Fibroblast of mammary gland (primary cell): ENCODE measurements around the gene CHTOP.
"Not testable (repeated sequence)": the region's sequence is repeated elsewhere in the genome, so short reads cannot be mapped to it uniquely, and the experiment has no call there.

Source experiments
- DNase-seq: peaks from one replicate; pipeline ENCODE4 v3.0.0-alpha.2; 2010; ENCODE audit warnings: low read depth
- H3K4me3 ChIP-seq: 2 replicates; pipeline ENCODE4 v1.5.1; 2011; ENCODE audit warnings: low read depth, mild to moderate bottlenecking, low read length, moderate library complexity; ENCODE audit not compliant: control insufficient read depth
- TF ChIP-seq, protein P1 (sequence below): conservative IDR thresholded peaks from 2 replicates; pipeline ENCODE4 v1.5.1; 2011; ENCODE audit warnings: low read depth, low read length, inconsistent platforms; ENCODE audit not compliant: control insufficient read depth, insufficient read depth

Gene CHTOP, protein sequence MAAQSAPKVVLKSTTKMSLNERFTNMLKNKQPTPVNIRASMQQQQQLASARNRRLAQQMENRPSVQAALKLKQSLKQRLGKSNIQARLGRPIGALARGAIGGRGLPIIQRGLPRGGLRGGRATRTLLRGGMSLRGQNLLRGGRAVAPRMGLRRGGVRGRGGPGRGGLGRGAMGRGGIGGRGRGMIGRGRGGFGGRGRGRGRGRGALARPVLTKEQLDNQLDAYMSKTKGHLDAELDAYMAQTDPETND

DNA sequence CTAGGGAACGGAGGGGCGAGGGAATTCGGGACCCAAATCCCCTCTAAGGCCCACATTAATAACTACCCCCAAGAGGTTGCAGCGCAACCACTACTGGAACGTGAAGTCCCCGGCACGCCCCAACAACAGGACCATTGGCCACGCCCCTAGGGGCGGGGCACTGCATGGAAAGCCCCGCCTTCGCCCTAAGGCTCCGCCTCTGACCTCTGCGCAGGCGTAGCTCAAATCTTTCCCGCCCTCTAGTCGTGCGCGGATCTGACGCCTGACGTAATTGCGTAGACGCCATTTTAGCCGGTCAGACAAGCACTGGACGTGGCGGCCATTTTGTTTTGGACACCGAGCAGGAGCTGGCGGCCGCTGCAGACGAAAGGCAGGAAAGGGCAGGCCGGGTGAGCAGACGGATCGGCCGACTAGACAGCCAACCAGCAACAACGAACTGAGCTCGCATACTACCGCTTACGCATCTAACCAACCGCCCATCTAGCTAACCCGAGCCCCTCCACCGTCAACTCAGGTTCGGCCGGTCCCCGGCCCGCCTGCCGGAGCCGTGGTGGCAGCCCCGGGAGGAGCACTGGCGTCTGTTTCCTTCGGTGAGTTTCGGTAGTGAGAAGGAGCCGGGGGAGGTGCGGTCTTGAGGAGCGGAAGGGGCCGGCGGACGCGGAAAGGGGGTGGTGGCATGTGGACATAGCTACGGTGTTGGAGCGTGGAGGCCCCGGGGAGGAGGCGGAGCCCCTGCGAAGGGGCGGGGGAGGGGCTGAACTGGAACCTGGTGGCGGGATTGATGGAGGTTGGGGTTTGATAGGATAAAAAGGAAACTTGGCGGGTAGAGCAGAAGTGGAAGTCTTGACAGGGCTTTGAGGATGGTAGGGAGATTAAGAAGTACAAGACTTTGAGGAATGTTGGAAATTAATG is at the start of gene CHTOP:
TSS of gene CHTOP (plus strand) at position 313 of the 912 bp plus-strand sequence. CDS start 2,523 bp downstream, outside the sequence.
- TF ChIP-seq, protein P1, sequence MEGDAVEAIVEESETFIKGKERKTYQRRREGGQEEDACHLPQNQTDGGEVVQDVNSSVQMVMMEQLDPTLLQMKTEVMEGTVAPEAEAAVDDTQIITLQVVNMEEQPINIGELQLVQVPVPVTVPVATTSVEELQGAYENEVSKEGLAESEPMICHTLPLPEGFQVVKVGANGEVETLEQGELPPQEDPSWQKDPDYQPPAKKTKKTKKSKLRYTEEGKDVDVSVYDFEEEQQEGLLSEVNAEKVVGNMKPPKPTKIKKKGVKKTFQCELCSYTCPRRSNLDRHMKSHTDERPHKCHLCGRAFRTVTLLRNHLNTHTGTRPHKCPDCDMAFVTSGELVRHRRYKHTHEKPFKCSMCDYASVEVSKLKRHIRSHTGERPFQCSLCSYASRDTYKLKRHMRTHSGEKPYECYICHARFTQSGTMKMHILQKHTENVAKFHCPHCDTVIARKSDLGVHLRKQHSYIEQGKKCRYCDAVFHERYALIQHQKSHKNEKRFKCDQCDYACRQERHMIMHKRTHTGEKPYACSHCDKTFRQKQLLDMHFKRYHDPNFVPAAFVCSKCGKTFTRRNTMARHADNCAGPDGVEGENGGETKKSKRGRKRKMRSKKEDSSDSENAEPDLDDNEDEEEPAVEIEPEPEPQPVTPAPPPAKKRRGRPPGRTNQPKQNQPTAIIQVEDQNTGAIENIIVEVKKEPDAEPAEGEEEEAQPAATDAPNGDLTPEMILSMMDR: no peak
- peak; percentile 99 for DNase-seq
- peak within 1 kb of the TSS; percentile 99 for H3K4me3 ChIP-seq

DNA sequence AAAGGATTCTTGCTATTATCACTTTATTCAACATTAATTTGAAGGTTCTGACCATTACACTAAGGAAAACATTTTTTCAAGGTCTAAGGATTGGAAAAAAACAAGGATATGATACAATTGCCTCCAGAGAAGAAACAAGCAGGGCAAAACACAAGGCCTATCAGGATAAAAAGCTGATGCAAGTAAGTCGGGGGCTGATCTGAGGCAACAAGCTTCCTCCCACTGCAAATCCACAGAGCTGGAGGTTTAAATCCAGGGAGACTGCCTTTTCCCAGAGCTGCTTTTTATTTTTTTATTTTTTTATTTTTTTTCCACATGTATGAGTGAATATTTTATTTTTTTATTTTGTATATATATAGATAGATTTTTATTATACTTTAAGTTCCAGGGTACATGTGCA is 48.9 kb upstream of the CHTOP start:
- TF ChIP-seq, protein P1: no peak
- no peak for DNase-seq
- H3K4me3 ChIP-seq: no peak overlapping the region

DNA sequence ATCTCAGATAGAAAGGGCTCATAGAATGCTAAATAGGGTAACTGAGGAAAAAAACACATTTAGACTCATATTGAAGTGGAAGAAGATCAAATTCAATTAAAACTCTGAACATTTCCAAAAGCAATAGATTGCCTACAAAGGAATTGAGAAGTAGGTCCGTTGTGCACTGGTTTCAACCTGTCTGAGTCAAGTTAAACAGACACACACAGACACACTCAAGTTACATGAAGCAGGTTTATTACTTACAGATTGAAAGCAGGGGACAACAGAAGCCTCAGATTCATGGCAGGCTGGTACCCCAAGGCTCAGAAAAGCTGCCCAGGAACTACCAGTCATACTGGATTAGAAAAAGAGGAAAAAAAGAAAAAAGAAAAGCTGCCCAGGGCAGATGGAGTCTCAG is 47.5 kb upstream of the CHTOP start:
- no peak for DNase-seq
- H3K4me3 ChIP-seq: no peak overlapping the region
- TF ChIP-seq, protein P1: no peak

DNA sequence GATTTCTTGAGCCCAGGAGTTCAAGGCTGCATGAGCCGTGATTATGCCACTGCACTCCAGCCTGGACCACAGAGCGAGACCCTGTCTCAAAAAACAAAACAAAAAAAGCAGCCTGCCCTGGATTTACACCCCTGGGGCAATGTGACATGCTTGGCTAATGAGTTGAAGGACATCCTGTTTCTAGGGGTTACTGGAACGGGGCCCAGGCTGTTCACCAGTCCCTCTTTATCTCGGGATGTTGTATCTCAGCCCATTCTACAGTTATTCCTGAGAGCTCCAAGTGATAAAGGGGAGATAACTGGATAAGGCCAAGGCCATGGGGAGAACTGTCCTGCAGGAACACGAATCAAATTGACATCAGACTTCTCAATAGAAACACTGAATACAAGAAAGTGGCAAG is 46.6 kb upstream of the CHTOP start:
- no peak overlapping the region for H3K4me3 ChIP-seq
- no peak for DNase-seq
- TF ChIP-seq, protein P1: no peak

DNA sequence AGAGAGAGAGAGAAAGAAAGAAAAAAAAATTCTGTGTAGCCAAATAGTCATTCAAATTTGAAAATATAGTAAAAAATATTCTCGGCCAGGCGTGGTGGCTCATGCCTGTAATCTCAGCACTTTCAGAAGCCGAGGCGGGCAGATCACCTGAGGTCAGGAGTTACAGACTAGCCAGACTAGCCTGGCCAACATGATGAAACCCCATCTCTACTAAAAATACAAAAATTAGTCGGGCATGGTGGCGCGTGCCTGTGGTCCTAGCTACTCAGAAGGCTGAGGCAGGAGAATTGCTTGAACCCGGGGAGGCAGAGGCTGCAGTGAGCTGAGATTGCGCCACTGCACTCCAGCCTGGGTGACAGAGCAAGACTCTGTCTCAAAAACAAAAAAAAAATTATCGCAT is 45.8 kb upstream of the CHTOP start:
- H3K4me3 ChIP-seq, DNase-seq: not testable (repeated sequence)

DNA sequence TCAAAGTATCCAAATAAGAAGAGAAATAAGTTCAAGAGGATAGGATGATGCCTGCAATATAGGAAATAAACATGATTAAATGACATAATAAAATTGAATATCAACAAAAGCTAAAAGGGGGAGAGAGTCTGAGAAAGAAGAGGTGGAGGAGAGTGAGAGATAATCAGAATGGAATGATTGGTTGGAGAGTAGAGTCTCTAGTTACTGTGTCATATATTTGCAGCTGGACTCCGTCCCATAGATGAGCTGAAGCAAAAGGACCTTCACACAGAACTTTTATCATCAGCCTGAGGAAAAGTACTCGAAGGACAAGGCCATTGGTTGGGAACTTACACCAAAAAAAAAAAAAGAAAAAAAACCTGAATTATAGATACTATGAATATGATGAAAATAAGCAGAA is 45.4 kb upstream of the CHTOP start:
- DNase-seq: no peak
- no peak overlapping the region for H3K4me3 ChIP-seq
- TF ChIP-seq, protein P1: no peak

DNA sequence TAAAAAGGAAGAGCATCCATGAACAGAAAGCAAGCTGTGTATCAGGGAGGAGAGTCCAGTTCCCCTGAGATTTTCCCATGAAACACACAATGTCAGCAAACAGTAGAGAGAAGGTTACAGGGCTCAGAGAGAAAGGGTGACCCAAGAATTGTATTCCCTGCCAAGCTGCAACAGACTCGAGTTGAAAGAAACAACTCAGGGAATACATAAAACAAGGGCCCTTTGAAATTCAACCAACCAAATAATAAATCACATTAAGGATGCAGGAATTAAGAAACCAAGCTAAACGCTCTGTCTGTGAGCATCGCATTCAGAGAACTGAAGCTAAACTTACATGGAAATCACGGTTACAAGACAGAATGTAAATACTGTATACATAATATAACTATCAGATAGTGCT is 41.1 kb upstream of the CHTOP start:
- TF ChIP-seq, protein P1: no peak
- no peak for DNase-seq
- H3K4me3 ChIP-seq: no peak overlapping the region
